NCI-H2227 (cell line): ENCODE results near the gene EFHD2.
"Not testable (repeated sequence)": the region's sequence is repeated elsewhere in the genome, so short reads cannot be mapped to it uniquely, and the experiment has no call there.

Experiments used
- DNase-seq: peaks from one replicate; lab custom pipeline; 2025; ENCODE audit not compliant: unreplicated experiment; lab: John Stamatoyannopoulos, UW

Gene EFHD2

DNA sequence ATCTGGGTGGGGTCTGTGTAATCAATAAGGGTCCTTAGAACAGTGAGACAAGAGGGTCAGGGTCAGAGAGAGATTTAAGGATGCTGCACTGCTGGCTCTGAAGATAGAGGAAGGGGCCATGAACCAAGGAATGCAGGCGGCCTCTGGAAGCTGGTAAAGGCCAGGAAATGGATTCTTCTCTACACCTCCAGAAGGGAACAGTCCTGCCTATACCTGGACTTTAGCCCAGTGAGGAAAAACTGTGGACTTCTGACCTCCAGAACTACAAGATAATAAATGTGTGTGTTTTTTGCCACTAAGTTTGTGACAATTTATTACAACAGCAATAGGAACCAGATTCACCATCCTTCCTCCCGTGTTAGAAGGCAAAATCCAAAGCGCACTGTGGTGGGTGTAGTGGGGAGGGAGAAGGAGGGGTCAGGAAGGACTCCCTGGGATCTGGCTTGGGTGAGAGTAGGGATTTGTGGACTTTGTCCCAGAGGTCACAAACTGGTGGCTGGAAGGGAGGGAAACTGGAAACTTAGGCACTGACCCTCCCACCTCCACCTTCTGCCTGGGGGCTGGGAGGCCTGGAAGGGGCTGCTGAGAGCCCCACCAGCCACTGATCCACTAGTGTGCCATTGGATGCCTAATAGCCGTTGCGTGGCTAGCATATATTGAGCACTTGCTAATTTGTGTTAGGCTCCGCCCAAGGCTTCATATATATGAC, 41.5 kb downstream of the EFHD2 start:
- DNase-seq, result no peak

DNA sequence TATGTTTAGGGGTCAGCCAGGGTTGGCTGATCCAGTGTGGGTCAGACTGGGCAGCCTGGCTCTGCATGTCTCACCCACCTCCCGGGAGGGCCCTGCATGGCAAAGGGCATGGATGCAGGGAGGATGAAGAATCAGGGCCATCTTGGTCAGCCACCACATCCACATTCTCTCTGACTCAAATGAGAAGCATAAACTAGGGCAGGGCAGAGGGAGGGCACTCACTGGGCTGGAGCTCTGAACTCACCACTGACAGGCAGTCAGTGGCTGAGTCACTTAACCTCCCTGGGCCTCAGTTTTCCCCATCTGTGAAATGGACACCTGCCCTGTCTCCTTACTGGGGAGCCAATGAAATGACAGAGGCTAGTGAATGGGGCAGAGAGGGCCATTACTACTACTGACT, 42.5 kb downstream of the EFHD2 start:
- no peak for DNase-seq

DNA sequence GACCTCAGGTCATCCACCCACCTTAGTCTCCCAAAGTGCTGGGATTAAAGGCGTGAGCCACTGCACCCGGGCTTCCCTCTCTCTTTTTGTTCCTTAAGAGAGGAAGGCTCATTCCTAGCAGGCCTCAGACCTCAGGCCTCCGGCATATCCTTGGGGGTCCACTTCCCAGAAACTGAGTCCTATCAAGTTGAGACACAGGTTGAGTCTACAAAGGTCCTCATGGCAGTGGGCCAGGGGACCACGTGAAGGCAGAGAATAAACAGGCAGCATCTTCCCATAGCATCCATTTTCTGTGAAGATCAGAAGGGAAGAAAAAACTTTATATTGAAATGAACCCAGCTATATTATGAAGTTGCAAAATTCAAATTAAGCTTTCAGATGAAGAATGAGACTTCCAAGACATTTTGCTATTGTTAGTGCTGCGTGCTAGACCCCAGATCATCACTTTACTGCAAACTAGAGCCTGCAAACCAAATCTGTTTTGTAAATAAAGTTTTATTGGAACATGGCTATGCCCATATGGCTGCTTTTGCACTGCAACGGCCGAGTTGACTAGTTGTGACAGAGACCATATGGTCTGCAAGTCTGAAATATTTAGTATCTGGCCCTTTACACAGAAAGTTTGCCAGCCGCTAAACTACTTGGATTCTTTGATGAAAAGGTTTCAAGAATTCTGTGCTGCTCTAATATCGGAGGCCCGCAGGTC, 43.3 kb downstream of the EFHD2 start:
- DNase-seq, result no peak

DNA sequence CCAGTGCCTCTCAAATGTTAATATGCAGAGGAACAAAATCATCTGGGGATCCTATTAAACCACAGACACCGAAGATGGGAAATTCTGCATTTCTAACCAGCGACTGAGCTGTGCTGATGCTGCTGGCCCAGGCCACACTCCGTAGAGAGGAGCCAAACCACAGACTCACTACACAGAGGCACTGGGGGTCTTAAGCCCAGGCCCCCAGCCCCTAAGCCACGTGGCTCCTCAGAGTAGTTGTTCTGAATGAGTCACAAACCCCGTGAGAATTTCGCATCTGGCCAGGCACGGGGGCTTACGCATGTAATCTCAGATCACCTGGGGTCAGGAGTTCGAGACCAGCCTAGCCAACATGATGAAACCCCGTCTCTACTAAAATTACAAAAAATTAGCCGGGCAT, 44.0 kb downstream of the EFHD2 start:
- DNase-seq, result no peak

DNA sequence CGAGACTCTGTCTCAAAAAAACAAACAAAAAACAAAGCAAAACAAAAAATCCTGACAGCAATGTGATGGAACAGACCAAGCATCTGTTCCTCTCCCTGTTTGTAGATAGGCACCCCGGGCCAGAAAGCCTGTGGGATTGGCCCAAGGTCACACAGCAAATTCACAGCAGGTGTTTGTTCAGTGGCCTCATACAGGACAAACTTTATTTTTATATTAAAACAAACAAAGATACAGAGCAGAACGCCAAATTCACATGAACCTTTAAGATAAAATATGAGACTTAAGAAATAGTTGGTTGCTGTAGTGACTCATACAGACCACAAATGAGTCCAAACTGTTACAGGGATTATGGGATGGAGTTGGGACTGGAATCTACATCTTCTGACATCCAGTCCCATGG, 44.6 kb downstream of the EFHD2 start:
- DNase-seq, result no peak

DNA sequence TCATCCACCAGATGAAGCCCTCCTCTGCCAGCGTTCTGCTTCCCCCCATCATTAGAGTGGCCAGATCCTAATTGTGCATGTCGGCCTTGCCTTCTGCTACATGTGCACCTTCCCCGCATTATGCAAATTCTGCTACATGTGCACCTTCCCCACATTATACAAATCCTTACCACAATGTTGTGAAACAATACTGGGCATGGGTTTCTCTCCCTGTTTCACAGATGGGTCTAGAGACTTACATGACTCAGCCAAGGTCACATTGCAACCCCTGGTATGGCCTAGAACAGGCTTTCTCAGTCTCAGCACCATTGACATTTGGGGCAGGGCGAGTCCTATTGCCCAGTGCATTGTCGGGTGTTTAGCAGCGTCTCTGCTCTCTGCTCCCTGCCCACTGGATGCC, 45.8 kb downstream of the EFHD2 start:
- no peak for DNase-seq

DNA sequence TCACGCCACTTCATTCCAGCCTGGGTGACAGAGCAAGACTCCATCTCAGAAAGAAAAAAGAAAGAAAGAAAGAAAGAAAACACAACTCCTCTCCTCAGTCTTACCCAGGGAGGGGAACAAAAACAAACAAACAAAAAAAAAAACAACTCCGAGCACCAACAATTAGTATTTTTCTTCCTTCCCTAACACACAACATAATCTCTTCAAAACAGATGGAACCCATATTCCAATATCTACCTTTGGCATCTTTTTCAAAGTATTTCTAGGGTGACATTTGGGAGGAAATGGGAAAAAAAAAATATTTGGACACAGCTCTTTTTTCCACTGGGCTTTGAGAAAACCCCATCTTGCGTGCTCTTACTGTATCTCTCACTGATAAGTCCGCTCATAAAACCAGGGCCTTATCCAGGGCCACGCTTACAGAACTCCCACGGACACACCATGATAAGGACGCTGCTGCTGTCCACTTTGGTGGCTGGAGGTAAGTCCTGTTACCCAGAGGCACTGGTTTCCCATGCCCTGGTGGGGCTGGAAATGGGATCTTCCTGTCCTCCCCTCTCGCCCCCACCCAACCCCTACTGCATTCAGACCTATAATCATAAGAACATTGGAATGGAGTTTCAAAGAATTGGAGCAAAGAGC, 46.7 kb downstream of the EFHD2 start, which contains the start of gene CELA2A:
Gene CELA2A, plus strand, starts transcription at position 420 of the 642 bp plus-strand sequence. Its CDS starts 22 bp downstream, at position 442.
- no peak for DNase-seq

DNA sequence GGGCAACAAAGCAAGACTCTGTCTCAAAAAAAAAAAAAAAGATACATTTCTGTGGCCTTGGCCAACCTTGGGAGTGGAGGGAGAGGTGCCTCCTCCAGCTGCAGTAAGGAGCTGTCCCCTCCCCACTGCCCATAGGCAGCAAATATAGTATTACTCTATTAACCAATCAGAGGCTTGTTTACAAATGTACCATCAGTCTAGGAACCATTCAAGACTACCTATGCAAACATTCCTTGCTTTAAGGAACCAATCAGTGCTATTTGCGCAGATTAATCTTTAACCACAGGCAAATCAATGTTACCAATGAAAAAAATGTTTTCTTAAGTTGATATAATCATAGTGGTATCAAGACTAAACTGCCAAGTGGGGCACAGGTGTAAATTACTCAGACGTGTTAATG, 47.9 kb downstream of the EFHD2 start:
- no peak for DNase-seq

DNA sequence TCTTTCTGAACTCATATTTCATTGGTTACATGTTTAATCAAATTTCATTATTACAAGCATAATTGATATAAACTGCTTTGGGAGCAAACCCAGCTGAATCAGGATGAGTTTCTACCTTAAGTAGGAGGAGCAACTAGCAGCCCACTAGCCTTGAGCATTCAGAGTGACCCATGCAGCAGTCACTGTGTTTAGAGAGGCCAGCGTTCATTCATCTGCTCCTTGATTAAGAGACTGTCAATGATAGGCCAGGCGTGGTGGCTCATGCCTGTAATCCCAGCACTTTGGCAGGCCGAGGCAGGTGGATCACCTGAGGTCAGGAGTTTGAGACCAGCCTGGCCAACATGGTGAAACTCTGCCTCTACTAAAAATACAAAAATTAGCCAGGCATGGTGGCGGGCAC, 48.7 kb downstream of the EFHD2 start:
- not testable (repeated sequence) for DNase-seq

DNA sequence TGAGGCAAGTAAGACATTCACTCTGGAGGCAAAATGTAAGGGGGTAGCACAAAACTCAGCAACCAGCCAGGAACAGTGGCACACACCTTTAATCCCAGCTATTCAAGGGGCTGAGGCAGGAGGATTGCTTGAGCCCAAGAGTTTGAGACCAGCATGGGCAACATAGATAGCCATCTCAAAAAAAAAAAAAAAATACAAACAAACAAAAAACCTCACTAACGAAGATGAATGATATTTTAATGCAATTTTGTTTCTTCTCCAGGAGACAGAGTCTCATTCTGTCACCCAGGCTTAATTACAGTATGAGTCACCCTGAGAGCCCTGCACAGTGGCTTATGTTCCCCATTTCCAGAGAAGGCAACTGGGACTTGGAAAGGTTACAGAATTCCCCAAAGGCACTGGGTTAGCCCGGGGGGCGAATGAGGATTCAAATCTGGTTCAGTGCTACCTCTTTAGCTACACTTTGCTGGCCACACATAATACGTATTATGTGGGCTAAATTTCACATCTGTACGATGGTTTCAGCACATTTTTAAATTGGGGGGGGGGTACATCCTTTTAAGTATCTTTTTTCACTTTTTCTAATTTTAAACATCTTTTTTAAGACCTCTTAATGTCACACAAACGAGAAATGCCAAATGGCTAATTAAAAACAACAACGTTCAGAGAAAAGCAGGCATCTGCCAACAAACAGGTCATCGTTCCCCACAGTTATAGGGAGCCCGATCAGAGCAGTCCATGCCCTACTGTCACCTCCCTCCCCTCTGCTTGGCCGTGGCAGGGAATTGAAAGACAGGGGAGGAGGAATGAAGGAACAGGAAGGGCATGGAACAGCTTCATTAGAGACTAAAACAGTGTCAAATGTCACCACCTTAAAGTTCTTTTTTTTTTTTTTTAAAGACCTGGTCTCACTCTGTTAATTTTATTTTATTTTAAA, 50.4 kb downstream of the EFHD2 start:
- no peak for DNase-seq

DNA sequence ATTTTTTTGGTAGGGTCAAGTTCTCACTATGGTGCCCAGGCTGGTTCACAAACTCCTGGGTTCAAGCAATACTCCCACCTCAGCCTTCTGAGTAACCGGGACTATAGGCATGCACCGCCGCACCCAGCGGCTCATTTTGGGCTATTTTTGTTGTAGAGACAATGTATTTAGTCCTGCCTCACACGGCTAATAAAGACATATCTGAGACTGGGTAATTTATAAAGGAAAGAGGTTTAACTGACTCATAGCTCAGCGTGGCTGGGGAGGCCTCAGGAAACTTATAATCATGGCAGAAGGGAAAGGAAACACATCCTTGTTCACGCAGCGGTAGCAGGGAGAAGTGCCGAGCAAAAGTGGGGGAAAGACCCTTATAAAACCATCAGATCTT, 51.0 kb downstream of the EFHD2 start:
- DNase-seq, result no peak

DNA sequence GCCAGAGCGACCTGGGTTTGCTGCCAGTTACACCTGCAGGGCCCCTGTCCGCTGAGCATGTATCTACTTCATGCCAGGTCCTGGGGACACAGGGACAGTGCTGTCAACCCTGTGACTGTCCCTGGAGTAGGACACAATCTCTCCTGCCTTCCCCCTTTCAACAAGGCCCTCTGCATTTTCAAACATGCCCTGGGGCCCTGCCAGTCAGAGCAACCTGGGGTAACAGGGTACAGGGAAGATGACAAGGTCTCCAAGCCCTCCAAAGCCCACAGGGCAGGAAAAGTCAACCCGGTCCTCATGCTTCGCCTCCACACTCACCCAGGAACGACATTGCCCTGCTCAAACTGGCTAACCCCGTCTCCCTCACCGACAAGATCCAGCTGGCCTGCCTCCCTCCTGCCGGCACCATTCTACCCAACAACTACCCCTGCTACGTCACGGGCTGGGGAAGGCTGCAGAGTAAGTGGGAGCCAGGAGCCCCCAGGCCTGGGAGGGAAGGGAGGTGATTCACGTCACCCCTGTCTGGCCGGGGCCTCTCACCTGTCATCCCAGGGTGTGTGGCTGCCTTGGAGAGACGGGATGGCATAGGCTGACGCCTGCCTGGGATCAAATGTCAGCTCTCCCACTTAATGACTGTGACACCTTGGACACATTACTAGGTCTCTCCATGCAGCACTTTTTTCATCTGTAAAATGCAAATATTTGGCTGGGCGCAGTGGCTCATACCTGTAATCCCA, 53.5 kb downstream of the EFHD2 start:
- DNase-seq, result not testable (repeated sequence)

DNA sequence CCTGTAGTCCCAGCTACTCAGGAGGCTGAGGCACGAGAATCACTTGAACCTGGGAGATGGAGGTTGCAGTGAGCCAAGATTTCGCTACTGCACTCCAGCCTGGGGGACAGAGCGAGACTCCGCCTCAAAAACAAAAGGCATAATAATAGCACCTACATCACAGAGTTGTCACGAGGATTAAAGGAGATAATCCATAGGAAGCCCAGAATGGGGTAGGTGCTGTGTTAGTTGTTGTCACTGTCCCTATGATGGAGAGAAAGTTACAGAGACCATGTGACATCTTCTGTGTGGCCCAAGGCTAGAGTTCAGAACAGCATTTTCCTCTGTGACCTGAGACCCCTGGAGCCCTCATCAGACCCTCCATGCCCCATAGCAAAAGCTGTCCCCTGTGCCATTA, 54.2 kb downstream of the EFHD2 start:
- DNase-seq, result not testable (repeated sequence)

DNA sequence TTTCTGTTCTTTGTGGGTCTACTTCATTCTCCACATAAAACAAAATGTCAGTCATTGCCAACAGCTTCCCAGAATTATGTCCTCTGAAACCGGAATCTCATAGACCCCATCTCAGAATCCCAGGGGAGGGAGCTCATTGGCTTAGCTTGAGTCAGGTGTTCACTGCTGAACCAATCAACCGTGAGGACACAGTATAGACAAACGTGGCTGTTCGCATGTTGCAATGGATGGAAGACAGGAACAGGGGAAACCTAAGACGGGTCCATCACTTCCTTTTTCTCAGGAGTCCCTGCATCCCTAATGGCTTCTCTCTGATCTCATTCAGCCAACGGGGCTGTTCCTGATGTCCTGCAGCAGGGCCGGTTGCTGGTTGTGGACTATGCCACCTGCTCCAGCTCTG, 56.0 kb downstream of the EFHD2 start:
- no peak for DNase-seq

DNA sequence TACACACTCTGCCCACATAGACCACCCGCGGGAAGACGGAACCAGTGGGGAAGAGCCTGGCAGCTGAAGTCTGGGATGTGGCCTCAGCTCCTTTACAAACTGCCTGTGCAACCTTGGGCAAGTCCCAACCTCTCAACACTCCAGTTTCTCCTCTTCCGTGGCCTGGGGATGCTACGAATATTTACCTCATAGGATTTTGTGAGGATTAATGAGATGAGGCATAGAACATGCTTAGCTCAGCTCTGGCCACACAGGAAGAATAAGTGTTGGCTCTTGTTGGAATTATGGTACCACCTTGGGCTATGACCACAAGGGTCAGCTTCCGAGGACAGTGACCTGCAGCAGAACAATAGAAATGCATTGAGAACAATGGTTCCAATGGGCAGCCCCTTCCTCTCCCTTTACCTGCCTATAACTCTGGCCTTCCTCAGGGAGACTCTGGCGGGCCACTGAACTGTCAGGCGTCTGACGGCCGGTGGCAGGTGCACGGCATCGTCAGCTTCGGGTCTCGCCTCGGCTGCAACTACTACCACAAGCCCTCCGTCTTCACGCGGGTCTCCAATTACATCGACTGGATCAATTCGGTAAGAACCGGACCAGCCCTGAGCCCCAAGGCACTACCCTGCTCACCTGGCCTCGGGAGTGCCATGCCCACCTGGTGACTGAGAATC, 57.4 kb downstream of the EFHD2 start:
- not testable (repeated sequence) for DNase-seq

DNA sequence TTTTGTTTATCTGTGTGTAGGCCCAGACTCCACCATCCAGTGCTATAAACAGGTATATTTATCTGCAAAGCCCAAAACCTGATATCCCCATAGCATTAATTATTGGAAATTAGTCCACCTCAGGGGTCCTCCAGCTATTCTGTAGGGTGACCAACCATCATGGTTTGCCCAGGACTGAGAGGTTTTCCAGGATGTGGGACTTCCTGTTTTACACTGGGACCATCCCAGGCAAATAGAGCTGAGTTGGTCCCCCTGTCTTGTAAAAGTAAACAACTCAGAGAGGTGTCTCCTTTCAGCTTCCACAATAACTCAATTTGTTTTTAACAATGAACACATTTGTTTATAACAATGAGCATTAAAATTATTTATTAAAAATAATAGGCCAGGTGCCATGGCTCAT, 58.5 kb downstream of the EFHD2 start:
- DNase-seq, result no peak

DNA sequence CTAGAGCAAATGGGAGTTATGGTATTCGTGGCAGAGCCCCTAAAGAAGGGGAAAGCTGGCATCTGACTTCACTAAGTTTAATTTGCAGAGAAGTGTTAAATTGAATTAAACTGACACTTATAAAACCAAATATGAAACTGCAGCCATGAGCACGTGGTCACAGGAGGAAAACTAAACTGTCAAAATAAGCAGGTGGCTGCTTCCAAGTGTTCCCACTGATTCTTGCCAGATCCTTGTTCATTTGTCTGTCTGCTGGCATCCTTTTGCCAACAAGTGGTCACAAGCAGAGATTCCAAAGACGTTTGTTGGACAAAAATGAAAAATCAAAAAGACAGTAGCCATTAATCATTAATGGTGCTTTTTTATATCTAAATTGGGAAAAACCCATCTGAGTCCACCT, 59.7 kb downstream of the EFHD2 start:
- no peak for DNase-seq

DNA sequence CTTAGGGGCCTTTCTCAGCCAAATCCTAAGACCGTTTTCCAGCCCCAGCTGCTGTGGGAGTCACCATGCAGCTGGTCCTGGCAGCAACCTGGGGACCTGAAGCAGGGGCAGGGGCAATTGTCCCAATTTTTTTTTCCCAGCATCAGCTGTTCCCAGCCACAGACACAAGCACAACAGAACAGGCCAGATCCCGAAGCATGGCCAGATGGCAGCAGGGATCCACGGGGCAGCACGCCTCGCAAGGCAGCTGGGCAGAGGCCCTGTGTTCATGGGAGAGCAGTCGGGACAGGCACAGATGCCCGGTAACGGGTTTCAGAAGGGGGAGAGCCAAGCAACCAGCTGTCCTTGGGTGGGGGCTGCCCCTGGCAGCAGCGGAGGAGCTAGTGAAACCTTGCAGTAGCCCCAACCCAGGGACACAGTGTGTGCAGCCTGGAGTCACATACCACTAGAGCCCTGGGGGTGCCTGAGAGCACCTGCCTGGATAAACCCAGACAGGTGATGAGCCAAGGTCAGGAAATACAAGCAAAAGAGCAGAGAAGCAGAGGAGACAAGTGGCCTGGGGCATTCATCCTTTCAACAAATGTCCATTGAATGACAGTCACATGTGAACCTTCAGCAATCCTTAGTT, 60.2 kb downstream of the EFHD2 start:
- DNase-seq, result not testable (repeated sequence)

DNA sequence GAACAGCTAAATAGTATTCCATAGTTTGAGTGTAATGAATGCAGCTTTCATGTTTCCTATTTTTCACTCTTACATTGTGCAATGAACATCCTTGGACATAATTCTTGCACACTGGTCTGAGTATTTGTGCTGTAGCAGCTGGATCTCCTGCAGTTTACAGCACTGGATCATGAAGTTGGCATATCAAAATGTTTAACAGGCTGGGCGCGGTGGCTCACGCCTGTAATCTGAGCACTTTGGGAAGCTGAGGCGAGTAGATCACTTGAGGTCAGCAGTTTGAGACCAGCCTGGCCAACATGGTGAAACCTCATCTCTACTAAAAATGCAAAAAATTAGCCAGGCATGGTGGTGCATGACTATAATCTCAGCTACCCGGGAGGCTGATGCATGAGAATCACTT, 61.4 kb downstream of the EFHD2 start:
- not testable (repeated sequence) for DNase-seq
